Activated CD8-positive, alpha-beta memory T cell treated with anti-CD3 and anti-CD28 coated beads for 48 hours (primary cell): ENCODE data around the gene PTGS1.

Experiments used
- DNase-seq, 3 experiments: peaks; one replicate each; pipeline ENCODE4 v3.0.0-alpha.2; 2020; ENCODE audit warnings: low read depth in 2 of 3, low spot score in 2 of 3

PTGS1 gene

GRCh38 chr9:122372856-122373845 is 2.3 kb downstream of the PTGS1 start:
- no peak for DNase-seq

- no peak for DNase-seq
These were observed 4.1 kb downstream of the PTGS1 start for GRCh38 chr9:122374885-122375420.

- DNase-seq, result no peak
These were observed 6.0 kb downstream of the PTGS1 start for GRCh38 chr9:122376796-122377195.

GRCh38 chr9:122377241-122378164 is 6.7 kb downstream of the PTGS1 start:
- no peak for DNase-seq

- no peak for DNase-seq
These were observed 7.4 kb downstream of the PTGS1 start for GRCh38 chr9:122378236-122378635.

GRCh38 chr9:122379340-122379739 is 8.5 kb downstream of the PTGS1 start:
- no peak for DNase-seq

GRCh38 chr9:122380293-122380692 is 9.5 kb downstream of the PTGS1 start:
- DNase-seq, result no peak

GRCh38 chr9:122381206-122381950 is 10.6 kb downstream of the PTGS1 start:
- DNase-seq, result no peak

GRCh38 chr9:122382901-122383850 is 12.4 kb downstream of the PTGS1 start:
- no peak for DNase-seq

- no peak for DNase-seq
These were observed 13.2 kb downstream of the PTGS1 start for GRCh38 chr9:122383992-122384461.

GRCh38 chr9:122386311-122386872 is 15.6 kb downstream of the PTGS1 start:
- DNase-seq, result no peak

GRCh38 chr9:122387536-122387935 is 16.7 kb downstream of the PTGS1 start:
- no peak for DNase-seq

GRCh38 chr9:122389195-122389594 is 18.4 kb downstream of the PTGS1 start:
- DNase-seq, result no peak

GRCh38 chr9:122389799-122390481 is 19.1 kb downstream of the PTGS1 start:
- DNase-seq, result no peak

- DNase-seq, result no peak
These were observed 21.5 kb downstream of the PTGS1 start for GRCh38 chr9:122392284-122392683.

GRCh38 chr9:122392714-122393113 is 21.9 kb downstream of the PTGS1 start:
- no peak for DNase-seq

- DNase-seq, result no peak
These were observed 22.6 kb downstream of the PTGS1 start for GRCh38 chr9:122393284-122393983.
